WTC11 (cell line): ENCODE data around the gene GLB1L2. TPM values are rescaled to one million over a fixed set of nuclear protein-coding genes. Genes with fewer than 3 reads are reported as not detected.

ENCODE experiments used
- ATAC-seq: fragments of 200-7000 bp; cut with Tn5 transposase; 2 replicates; pipeline ENCODE4 v1.10.0; 2021; ENCODE audit warnings: mild to moderate bottlenecking, moderate library complexity
- CTCF ChIA-PET: fragments of 300-600 bp; sonication (Branson Sonifier 250); formaldehyde crosslinking; loops from one replicate; lab custom pipeline; 2021; ENCODE audit warnings: antibody characterized with exemption; lab: Charles Lee
- POLR2A ChIA-PET: fragments of 350-600 bp; sonication (Branson Sonifier 250); formaldehyde crosslinking; loops from one replicate; lab custom pipeline; 2021; ENCODE audit warnings: antibody characterized with exemption; lab: Charles Lee
- DNase-seq: peaks from one replicate; pipeline ENCODE4 v3.0.0; 2021; ENCODE audit warnings: low spot score
- H3K27ac Mint-ChIP-seq: 2 replicates; pipeline ENCODE4 v1.8.0; 2021; ENCODE audit warnings: mixed read lengths
- H3K27me3 Mint-ChIP-seq: 2 replicates; pipeline ENCODE4 v1.8.0; 2021; ENCODE audit warnings: low read depth, mild to moderate bottlenecking, moderate library complexity, mixed read lengths
- H3K36me3 Mint-ChIP-seq: 2 replicates; pipeline ENCODE4 v1.8.0; 2021; ENCODE audit warnings: mixed read lengths
- H3K4me1 Mint-ChIP-seq: 2 replicates; pipeline ENCODE4 v1.8.0; 2022; ENCODE audit warnings: mixed read lengths
- H3K4me3 Mint-ChIP-seq: 2 replicates; pipeline ENCODE4 v1.8.0; 2021; ENCODE audit warnings: mild to moderate bottlenecking, moderate library complexity, mixed read lengths
- H3K9me3 Mint-ChIP-seq: 2 replicates; pipeline ENCODE4 v1.8.0; 2021; ENCODE audit warnings: mixed read lengths
- ATF6 ChIP-seq: sonication (generic); formaldehyde crosslinking; IDR thresholded peaks from 2 replicates; pipeline ENCODE4 v1.8.1; 2023; ENCODE audit warnings: mild to moderate bottlenecking, missing genetic modification reagents
- EMX1 ChIP-seq: fragments of 250-450 bp; sonication (Bioruptor Pico); IDR thresholded peaks from 2 replicates; pipeline ENCODE4 v1.8.0; 2021; ENCODE audit warnings: mild to moderate bottlenecking
- FOXJ3 ChIP-seq: sonication (generic); formaldehyde crosslinking; IDR thresholded peaks from 2 replicates; pipeline ENCODE4 v1.9.0; 2021; ENCODE audit warnings: missing genetic modification reagents, mild to moderate bottlenecking, borderline replicate concordance
- HMGXB4 ChIP-seq: sonication (generic); formaldehyde crosslinking; IDR thresholded peaks from 2 replicates; pipeline ENCODE4 v1.8.1; 2023; ENCODE audit warnings: mild to moderate bottlenecking, moderate library complexity, missing genetic modification reagents
- IRF1 ChIP-seq: sonication (generic); formaldehyde crosslinking; IDR thresholded peaks from 2 replicates; pipeline ENCODE4 v1.8.0; 2023; ENCODE audit warnings: missing genetic modification reagents
- IRF2 ChIP-seq: sonication (generic); formaldehyde crosslinking; IDR thresholded peaks from 2 replicates; pipeline ENCODE4 v1.8.0; 2022; ENCODE audit warnings: low read depth, missing genetic modification reagents, borderline replicate concordance
- JUN ChIP-seq: sonication (generic); formaldehyde crosslinking; IDR thresholded peaks from 2 replicates; pipeline ENCODE4 v1.8.0; 2023; ENCODE audit warnings: mild to moderate bottlenecking, missing genetic modification reagents
- MLX ChIP-seq: sonication (generic); formaldehyde crosslinking; IDR thresholded peaks from 2 replicates; pipeline ENCODE4 v1.8.1; 2023; ENCODE audit warnings: mild to moderate bottlenecking, missing genetic modification reagents, moderate library complexity
- MYBL2 ChIP-seq: sonication (generic); formaldehyde crosslinking; IDR thresholded peaks from 2 replicates; pipeline ENCODE4 v1.8.1; 2023; ENCODE audit warnings: mild to moderate bottlenecking, moderate library complexity, missing genetic modification reagents
- NFATC4 ChIP-seq: fragments of 250-450 bp; sonication (Bioruptor Pico); IDR thresholded peaks from 2 replicates; pipeline ENCODE4 v1.9.0; 2021; ENCODE audit warnings: mild to moderate bottlenecking
- NR2C2 ChIP-seq: sonication (generic); formaldehyde crosslinking; IDR thresholded peaks from 2 replicates; pipeline ENCODE4 v1.8.0; 2022; ENCODE audit warnings: mild to moderate bottlenecking, missing genetic modification reagents
- OVOL2 ChIP-seq: fragments of 250-450 bp; sonication (Bioruptor Pico); IDR thresholded peaks from 2 replicates; pipeline ENCODE4 v1.9.0; 2021; ENCODE audit warnings: mild to moderate bottlenecking, borderline replicate concordance
- PREB ChIP-seq: sonication (generic); formaldehyde crosslinking; IDR thresholded peaks from 2 replicates; pipeline ENCODE4 v1.8.1; 2022; ENCODE audit warnings: mild to moderate bottlenecking, missing genetic modification reagents, moderate library complexity, borderline replicate concordance
- SMAD3 ChIP-seq: sonication (generic); formaldehyde crosslinking; IDR thresholded peaks from 2 replicates; pipeline ENCODE4 v1.8.0; 2022; ENCODE audit warnings: missing genetic modification reagents, mild to moderate bottlenecking, borderline replicate concordance
- STAT6 ChIP-seq: sonication (generic); formaldehyde crosslinking; conservative IDR thresholded peaks from 2 replicates; pipeline ENCODE4 v1.8.1; 2023; ENCODE audit warnings: mild to moderate bottlenecking, low read depth, missing genetic modification reagents, moderate library complexity
- ZBTB21 ChIP-seq: sonication (generic); formaldehyde crosslinking; IDR thresholded peaks from 2 replicates; pipeline ENCODE4 v1.8.1; 2023; ENCODE audit warnings: mild to moderate bottlenecking, missing genetic modification reagents, borderline replicate concordance
- ZNF138 ChIP-seq: sonication (generic); formaldehyde crosslinking; conservative IDR thresholded peaks from 2 replicates; pipeline ENCODE4 v1.8.1; 2022; ENCODE audit warnings: mild to moderate bottlenecking, moderate library complexity, missing genetic modification reagents
- ZNF396 ChIP-seq: fragments of 250-450 bp; sonication (Bioruptor Pico); IDR thresholded peaks from 2 replicates; pipeline ENCODE4 v1.8.0; 2021; ENCODE audit warnings: mild to moderate bottlenecking, moderate library complexity, borderline replicate concordance
- ZNF416 ChIP-seq: fragments of 250-450 bp; sonication (Bioruptor Pico); IDR thresholded peaks from 2 replicates; pipeline ENCODE4 v1.9.0; 2021; ENCODE audit warnings: mild to moderate bottlenecking, inconsistent platforms
- ZNF423 ChIP-seq: fragments of 250-450 bp; sonication (Bioruptor Pico); IDR thresholded peaks from 2 replicates; pipeline ENCODE4 v2.1.2; 2022; ENCODE audit warnings: mild to moderate bottlenecking, moderate library complexity
- ZNF532 ChIP-seq: fragments of 250-450 bp; sonication (Bioruptor Pico); IDR thresholded peaks from 2 replicates; pipeline ENCODE4 v1.9.0; 2021; ENCODE audit warnings: mild to moderate bottlenecking, borderline replicate concordance
- ZNF671 ChIP-seq: fragments of 250-450 bp; sonication (Bioruptor Pico); IDR thresholded peaks from 2 replicates; pipeline ENCODE4 v1.8.0; 2021; ENCODE audit warnings: mild to moderate bottlenecking
- total RNA-seq: library from RNA; stranded (reverse); gene quantifications from 3 replicates; pipeline ENCODE4 v1.2.3, GENCODE V29; 2021

GLB1L2 gene
- total RNA-seq, 1 experiment from 2014 or later: 6.0 TPM

GRCh38 chr11:134372961-134373360 lies 41.2 kb downstream of the GLB1L2 start:
- Mint-ChIP-seq H3K27ac (no peak overlapping the region; the same call in 1 of the 2 replicates), H3K27me3 (no peaks in the 10 kb centered on the region; the same call in 1 of the 2 replicates), H3K36me3 (peaks cover 2% of the 10 kb centered on the region; the same call in 1 of the 2 replicates), H3K9me3 (no peaks in the 10 kb centered on the region), H3K4me3 (no peak overlapping the region), H3K4me1 (peaks cover 15% of the 10 kb centered on the region)
- CTCF ChIA-PET: interaction anchor here (1.5 kb wide), 1 partner anchor 18 kb away, joined by 3 read pairs; no protein-coding TSS in a partner anchor
- POLR2A ChIA-PET: no interaction called here
- TF ChIP-seq EMX1 (CRISPR knock-in tag) (no peak), ZBTB21 (CRISPR knock-in tag) (no peak), IRF1 (CRISPR knock-in tag) (no peak), JUN (CRISPR knock-in tag) (no peak), ZNF416 (no peak), ZNF423 (no peak), ZNF396 (CRISPR knock-in tag) (no peak), IRF2 (CRISPR knock-in tag) (no peak), NR2C2 (no peak), ZNF671 (CRISPR knock-in tag) (no peak), MYBL2 (no peak), HMGXB4 (CRISPR knock-in tag) (no peak), PREB (CRISPR knock-in tag) (no peak), MLX (CRISPR knock-in tag) (no peak), ZNF138 (no peak)
- ATAC-seq: no peak
- DNase-seq: no peak

GRCh38 chr11:134373591-134374052 lies 41.8 kb downstream of the GLB1L2 start:
- POLR2A ChIA-PET: no interaction called here
- H3K36me3 Mint-ChIP-seq: peaks cover 4% of the 10 kb centered on the region; the same call in 1 of the 2 replicates
- DNase-seq (no peak), ATAC-seq (no peak)
- H3K4me1 Mint-ChIP-seq: peaks cover 15% of the 10 kb centered on the region
- CTCF ChIA-PET: interaction anchor here (0.6 kb wide), 1 partner anchor 417 kb away, joined by 4 read pairs; the partner anchor contains the start of gene IGSF9B
- H3K27ac Mint-ChIP-seq: no peak overlapping the region
- H3K27me3 Mint-ChIP-seq: no peaks in the 10 kb centered on the region
- H3K9me3 Mint-ChIP-seq: no peaks in the 10 kb centered on the region
- H3K4me3 Mint-ChIP-seq: no peak overlapping the region
- no peak for TF ChIP-seq ZNF532 (CRISPR knock-in tag)
- TF ChIP-seq ATF6 (CRISPR knock-in tag): no peak
- no peak for TF ChIP-seq SMAD3 (CRISPR knock-in tag)
- TF ChIP-seq MLX (CRISPR knock-in tag): no peak
- TF ChIP-seq STAT6: no peak
- TF ChIP-seq FOXJ3 (CRISPR knock-in tag): no peak
- TF ChIP-seq OVOL2 (CRISPR knock-in tag): no peak
- TF ChIP-seq NFATC4 (CRISPR knock-in tag): no peak
